HEK293 (cell line): ENCODE measurements around the gene LHFPL3.

Source experiments
- CTCF ChIA-PET: fragments of 350-600 bp; formaldehyde crosslinking; extraction: SDS; loops from one replicate; lab custom pipeline; 2021; ENCODE audit warnings: antibody characterized with exemption; lab: Yijun Ruan, JAX
- POLR2A ChIA-PET: fragments of 300-600 bp; formaldehyde crosslinking; extraction: SDS; loops from one replicate; lab custom pipeline; 2020; ENCODE audit warnings: antibody characterized with exemption, inconsistent platforms; lab: Yijun Ruan, JAX
- H3K27ac ChIP-seq: fragments of 200-500 bp; sonication (Bioruptor generic); 2 replicates; pipeline ENCODE4 v1.5.1; 2014; ENCODE audit warnings: low read depth, low read length, control low read depth, inconsistent platforms; ENCODE audit errors: extremely low read depth
- H3K36me3 ChIP-seq, 2 experiments: fragments of 200-500 bp in 1 of 2; sonication (Bioruptor generic) in 1 of 2; 1 replicate in 1 of 2; 2 replicates in 1 of 2; pipeline ENCODE4 v1.5.1; 2014 to 2017; ENCODE audit warnings: inconsistent platforms in 2 of 2, low read length in 2 of 2; ENCODE audit not compliant: control insufficient read depth in 2 of 2, insufficient read depth in 1 of 2
- H3K4me1 ChIP-seq: fragments of 200-500 bp; sonication (Bioruptor generic); 2 replicates; pipeline ENCODE4 v1.5.1; 2014; ENCODE audit warnings: mild to moderate bottlenecking, low read length, inconsistent platforms; ENCODE audit not compliant: control insufficient read depth, insufficient read depth
- H3K4me3 ChIP-seq: 2 replicates; pipeline ENCODE4 v1.5.1; 2011; ENCODE audit warnings: low read depth, mild to moderate bottlenecking, control low read depth, low read length, moderate library complexity
- H3K9me3 ChIP-seq: fragments of 200-500 bp; sonication (Bioruptor generic); 2 replicates; pipeline ENCODE4 v1.5.1; 2014; ENCODE audit warnings: low read depth, low read length, inconsistent platforms; ENCODE audit not compliant: control insufficient read depth, insufficient read depth
- HOXD13 ChIP-seq: sonication (generic); formaldehyde crosslinking; IDR thresholded peaks from 2 replicates; pipeline ENCODE4 v1.8.0; 2022; ENCODE audit warnings: missing genetic modification reagents, borderline replicate concordance
- KLF9 ChIP-seq: fragments of 450-650 bp; formaldehyde crosslinking; IDR thresholded peaks from 2 replicates; pipeline ENCODE4 v1.5.1; 2016; ENCODE audit warnings: missing biosample characterization, missing genetic modification characterization, low read depth
- OSR2 ChIP-seq: fragments of 450-650 bp; formaldehyde crosslinking; IDR thresholded peaks from 2 replicates; pipeline ENCODE4 v1.5.1; 2016; ENCODE audit warnings: missing biosample characterization, missing genetic modification characterization
- ZBTB20 ChIP-seq: fragments of 450-650 bp; formaldehyde crosslinking; IDR thresholded peaks from 2 replicates; pipeline ENCODE4 v1.5.1; 2016; ENCODE audit warnings: missing biosample characterization, missing genetic modification characterization
- ZFP37 ChIP-seq: fragments of 450-650 bp; formaldehyde crosslinking; IDR thresholded peaks from 2 replicates; pipeline ENCODE4 v1.5.1; 2016; ENCODE audit warnings: missing biosample characterization, missing genetic modification characterization
- ZNF114 ChIP-seq: fragments of 450-650 bp; formaldehyde crosslinking; IDR thresholded peaks from 2 replicates; pipeline ENCODE4 v1.5.0; 2017; ENCODE audit warnings: missing biosample characterization, missing genetic modification characterization
- ZNF16 ChIP-seq: fragments of 450-650 bp; formaldehyde crosslinking; IDR thresholded peaks from 2 replicates; pipeline ENCODE4 v1.5.1; 2016; ENCODE audit warnings: low read depth, missing biosample characterization, missing genetic modification characterization
- ZNF19 ChIP-seq: fragments of 450-650 bp; formaldehyde crosslinking; IDR thresholded peaks from 2 replicates; pipeline ENCODE4; 2016; ENCODE audit warnings: missing biosample characterization, missing genetic modification characterization, low read depth
- ZNF223 ChIP-seq: fragments of 450-650 bp; formaldehyde crosslinking; IDR thresholded peaks from 2 replicates; pipeline ENCODE4 v1.5.1; 2016; ENCODE audit warnings: missing biosample characterization, missing genetic modification characterization
- ZNF24 ChIP-seq: fragments of 450-650 bp; formaldehyde crosslinking; IDR thresholded peaks from 2 replicates; pipeline ENCODE4 v1.5.1; 2016; ENCODE audit warnings: missing biosample characterization, missing genetic modification characterization
- ZNF335 ChIP-seq: fragments of 450-650 bp; formaldehyde crosslinking; conservative IDR thresholded peaks from 2 replicates; pipeline ENCODE4 v1.5.1; 2016; ENCODE audit warnings: missing biosample characterization, missing genetic modification characterization
- ZNF350 ChIP-seq: fragments of 450-650 bp; formaldehyde crosslinking; IDR thresholded peaks from 2 replicates; pipeline ENCODE4 v1.5.0; 2017; ENCODE audit warnings: missing biosample characterization, mild to moderate bottlenecking, missing genetic modification characterization
- ZNF366 ChIP-seq: fragments of 450-650 bp; formaldehyde crosslinking; conservative IDR thresholded peaks from 2 replicates; pipeline ENCODE4 v1.5.1; 2016; ENCODE audit warnings: missing biosample characterization, missing genetic modification characterization
- ZNF416 ChIP-seq: fragments of 450-650 bp; formaldehyde crosslinking; IDR thresholded peaks from 2 replicates; pipeline ENCODE4 v1.5.1; 2016; ENCODE audit warnings: missing biosample characterization, missing genetic modification characterization
- ZNF76 ChIP-seq: fragments of 450-650 bp; formaldehyde crosslinking; IDR thresholded peaks from 2 replicates; pipeline ENCODE4; 2016; ENCODE audit warnings: low read depth, missing biosample characterization, missing genetic modification characterization, borderline replicate concordance
- ZNF785 ChIP-seq: fragments of 450-650 bp; formaldehyde crosslinking; IDR thresholded peaks from 2 replicates; pipeline ENCODE4 v1.5.1; 2016; ENCODE audit warnings: missing biosample characterization, missing genetic modification characterization
- TF ChIP-seq, protein P1 (sequence below): fragments of 450-650 bp; formaldehyde crosslinking; IDR thresholded peaks from 2 replicates; pipeline ENCODE4 v1.5.1; 2017; ENCODE audit warnings: missing biosample characterization, missing genetic modification characterization
- TF ChIP-seq, protein P2 (sequence below): fragments of 450-650 bp; formaldehyde crosslinking; IDR thresholded peaks from 2 replicates; pipeline ENCODE4 v1.5.1; 2016; ENCODE audit warnings: missing biosample characterization, missing genetic modification characterization
- TF ChIP-seq, protein P3 (sequence below): fragments of 450-650 bp; formaldehyde crosslinking; IDR thresholded peaks from 2 replicates; pipeline ENCODE4; 2016; ENCODE audit warnings: missing biosample characterization, missing genetic modification characterization
- TF ChIP-seq, protein P4 (sequence below): fragments of 450-650 bp; formaldehyde crosslinking; IDR thresholded peaks from 2 replicates; pipeline ENCODE4 v1.5.1; 2016; ENCODE audit warnings: missing biosample characterization, missing genetic modification characterization

LHFPL3 gene

DNA sequence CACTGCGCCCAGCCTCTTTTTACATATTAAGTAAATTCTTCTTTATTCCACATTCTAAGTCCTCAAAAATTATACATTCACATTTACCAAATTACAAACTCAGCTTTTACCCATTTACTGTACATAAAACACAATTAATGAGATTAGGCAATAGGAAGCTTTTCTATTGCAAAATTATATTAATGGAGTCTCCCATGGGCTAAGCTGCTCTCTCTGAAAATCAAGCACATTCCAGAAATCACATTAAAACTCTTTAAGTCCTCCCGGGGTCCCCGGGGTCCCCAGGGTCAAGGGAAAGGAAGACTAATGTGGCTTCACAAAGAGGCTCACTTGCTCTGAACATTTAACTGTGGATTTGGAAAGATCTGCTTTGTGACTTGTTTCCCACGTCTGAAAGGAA, 558.2 kb downstream of the LHFPL3 start:
- no peaks in the 10 kb centered on the region for H3K9me3 ChIP-seq
- ChIA-PET POLR2A (no interaction called here), CTCF (interaction anchor here (1.3 to 1.5 kb wide), 2 partner anchors 24 to 31 kb away, joined by 4 to 5 read pairs; no protein-coding TSS in a partner anchor)
- no peak for TF ChIP-seq KLF9
- no peak for TF ChIP-seq ZBTB20 (tag by site-specific recombination)
- TF ChIP-seq ZFP37 (tag by site-specific recombination): no peak
- TF ChIP-seq HOXD13 (CRISPR knock-in tag): no peak
- no peak for TF ChIP-seq ZNF19
- no peaks in the 10 kb centered on the region for H3K4me1 ChIP-seq
- no peaks in the 10 kb centered on the region for H3K36me3 ChIP-seq
- H3K4me3 ChIP-seq: no peak overlapping the region
- no peak overlapping the region for H3K27ac ChIP-seq

DNA sequence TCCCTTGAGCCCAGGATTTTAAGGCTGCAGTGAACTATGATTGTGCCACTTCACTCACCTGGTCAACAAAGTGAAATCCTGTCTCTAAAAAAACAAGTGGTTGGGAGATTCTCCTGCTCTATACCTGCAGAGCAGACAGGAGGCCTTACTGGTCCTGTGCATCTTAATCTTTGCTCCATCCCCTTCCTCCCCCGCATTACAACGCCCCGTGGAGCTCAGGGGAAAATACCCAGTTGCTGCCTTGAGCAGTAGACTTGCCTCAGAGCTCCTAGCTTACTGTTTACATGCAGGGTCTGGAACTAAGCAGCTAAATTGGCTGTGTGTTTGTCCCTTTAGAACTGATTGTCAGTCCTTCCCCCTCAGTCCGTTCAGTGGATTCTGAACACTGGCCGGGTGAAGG, 561.8 kb downstream of the LHFPL3 start:
- CTCF ChIA-PET: interaction anchor here (0.7 kb wide), 1 partner anchor 553 kb away, joined by 3 read pairs; no protein-coding TSS in a partner anchor
- POLR2A ChIA-PET: no interaction called here
- H3K27ac ChIP-seq: no peak overlapping the region

More for the DNA sequence above, 561.8 kb downstream of the LHFPL3 start:
- no peak overlapping the region for H3K4me3 ChIP-seq
- no peaks in the 10 kb centered on the region for H3K4me1 ChIP-seq
- TF ChIP-seq, protein P1, sequence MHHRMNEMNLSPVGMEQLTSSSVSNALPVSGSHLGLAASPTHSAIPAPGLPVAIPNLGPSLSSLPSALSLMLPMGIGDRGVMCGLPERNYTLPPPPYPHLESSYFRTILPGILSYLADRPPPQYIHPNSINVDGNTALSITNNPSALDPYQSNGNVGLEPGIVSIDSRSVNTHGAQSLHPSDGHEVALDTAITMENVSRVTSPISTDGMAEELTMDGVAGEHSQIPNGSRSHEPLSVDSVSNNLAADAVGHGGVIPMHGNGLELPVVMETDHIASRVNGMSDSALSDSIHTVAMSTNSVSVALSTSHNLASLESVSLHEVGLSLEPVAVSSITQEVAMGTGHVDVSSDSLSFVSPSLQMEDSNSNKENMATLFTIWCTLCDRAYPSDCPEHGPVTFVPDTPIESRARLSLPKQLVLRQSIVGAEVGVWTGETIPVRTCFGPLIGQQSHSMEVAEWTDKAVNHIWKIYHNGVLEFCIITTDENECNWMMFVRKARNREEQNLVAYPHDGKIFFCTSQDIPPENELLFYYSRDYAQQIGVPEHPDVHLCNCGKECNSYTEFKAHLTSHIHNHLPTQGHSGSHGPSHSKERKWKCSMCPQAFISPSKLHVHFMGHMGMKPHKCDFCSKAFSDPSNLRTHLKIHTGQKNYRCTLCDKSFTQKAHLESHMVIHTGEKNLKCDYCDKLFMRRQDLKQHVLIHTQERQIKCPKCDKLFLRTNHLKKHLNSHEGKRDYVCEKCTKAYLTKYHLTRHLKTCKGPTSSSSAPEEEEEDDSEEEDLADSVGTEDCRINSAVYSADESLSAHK: no peak
- TF ChIP-seq ZNF350 (tag by site-specific recombination) (no peak), OSR2 (no peak), ZNF24 (no peak), ZNF785 (no peak), ZNF76 (tag by site-specific recombination) (no peak), ZNF114 (no peak), ZNF335 (tag by site-specific recombination) (no peak), ZNF223 (tag by site-specific recombination) (no peak), ZNF16 (tag by site-specific recombination) (no peak), KLF9 (no peak), ZNF416 (tag by site-specific recombination) (no peak), ZNF366 (tag by site-specific recombination) (no peak)
- TF ChIP-seq, protein P2, sequence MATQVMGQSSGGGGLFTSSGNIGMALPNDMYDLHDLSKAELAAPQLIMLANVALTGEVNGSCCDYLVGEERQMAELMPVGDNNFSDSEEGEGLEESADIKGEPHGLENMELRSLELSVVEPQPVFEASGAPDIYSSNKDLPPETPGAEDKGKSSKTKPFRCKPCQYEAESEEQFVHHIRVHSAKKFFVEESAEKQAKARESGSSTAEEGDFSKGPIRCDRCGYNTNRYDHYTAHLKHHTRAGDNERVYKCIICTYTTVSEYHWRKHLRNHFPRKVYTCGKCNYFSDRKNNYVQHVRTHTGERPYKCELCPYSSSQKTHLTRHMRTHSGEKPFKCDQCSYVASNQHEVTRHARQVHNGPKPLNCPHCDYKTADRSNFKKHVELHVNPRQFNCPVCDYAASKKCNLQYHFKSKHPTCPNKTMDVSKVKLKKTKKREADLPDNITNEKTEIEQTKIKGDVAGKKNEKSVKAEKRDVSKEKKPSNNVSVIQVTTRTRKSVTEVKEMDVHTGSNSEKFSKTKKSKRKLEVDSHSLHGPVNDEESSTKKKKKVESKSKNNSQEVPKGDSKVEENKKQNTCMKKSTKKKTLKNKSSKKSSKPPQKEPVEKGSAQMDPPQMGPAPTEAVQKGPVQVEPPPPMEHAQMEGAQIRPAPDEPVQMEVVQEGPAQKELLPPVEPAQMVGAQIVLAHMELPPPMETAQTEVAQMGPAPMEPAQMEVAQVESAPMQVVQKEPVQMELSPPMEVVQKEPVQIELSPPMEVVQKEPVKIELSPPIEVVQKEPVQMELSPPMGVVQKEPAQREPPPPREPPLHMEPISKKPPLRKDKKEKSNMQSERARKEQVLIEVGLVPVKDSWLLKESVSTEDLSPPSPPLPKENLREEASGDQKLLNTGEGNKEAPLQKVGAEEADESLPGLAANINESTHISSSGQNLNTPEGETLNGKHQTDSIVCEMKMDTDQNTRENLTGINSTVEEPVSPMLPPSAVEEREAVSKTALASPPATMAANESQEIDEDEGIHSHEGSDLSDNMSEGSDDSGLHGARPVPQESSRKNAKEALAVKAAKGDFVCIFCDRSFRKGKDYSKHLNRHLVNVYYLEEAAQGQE (tag by site-specific recombination): no peak
- TF ChIP-seq, protein P3, sequence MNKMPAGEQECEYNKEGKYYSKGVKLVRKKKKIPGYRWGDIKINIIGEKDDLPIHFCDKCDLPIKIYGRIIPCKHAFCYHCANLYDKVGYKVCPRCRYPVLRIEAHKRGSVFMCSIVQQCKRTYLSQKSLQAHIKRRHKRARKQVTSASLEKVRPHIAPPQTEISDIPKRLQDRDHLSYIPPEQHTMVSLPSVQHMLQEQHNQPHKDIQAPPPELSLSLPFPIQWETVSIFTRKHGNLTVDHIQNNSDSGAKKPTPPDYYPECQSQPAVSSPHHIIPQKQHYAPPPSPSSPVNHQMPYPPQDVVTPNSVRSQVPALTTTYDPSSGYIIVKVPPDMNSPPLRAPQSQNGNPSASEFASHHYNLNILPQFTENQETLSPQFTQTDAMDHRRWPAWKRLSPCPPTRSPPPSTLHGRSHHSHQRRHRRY: no peak
- TF ChIP-seq, protein P4, sequence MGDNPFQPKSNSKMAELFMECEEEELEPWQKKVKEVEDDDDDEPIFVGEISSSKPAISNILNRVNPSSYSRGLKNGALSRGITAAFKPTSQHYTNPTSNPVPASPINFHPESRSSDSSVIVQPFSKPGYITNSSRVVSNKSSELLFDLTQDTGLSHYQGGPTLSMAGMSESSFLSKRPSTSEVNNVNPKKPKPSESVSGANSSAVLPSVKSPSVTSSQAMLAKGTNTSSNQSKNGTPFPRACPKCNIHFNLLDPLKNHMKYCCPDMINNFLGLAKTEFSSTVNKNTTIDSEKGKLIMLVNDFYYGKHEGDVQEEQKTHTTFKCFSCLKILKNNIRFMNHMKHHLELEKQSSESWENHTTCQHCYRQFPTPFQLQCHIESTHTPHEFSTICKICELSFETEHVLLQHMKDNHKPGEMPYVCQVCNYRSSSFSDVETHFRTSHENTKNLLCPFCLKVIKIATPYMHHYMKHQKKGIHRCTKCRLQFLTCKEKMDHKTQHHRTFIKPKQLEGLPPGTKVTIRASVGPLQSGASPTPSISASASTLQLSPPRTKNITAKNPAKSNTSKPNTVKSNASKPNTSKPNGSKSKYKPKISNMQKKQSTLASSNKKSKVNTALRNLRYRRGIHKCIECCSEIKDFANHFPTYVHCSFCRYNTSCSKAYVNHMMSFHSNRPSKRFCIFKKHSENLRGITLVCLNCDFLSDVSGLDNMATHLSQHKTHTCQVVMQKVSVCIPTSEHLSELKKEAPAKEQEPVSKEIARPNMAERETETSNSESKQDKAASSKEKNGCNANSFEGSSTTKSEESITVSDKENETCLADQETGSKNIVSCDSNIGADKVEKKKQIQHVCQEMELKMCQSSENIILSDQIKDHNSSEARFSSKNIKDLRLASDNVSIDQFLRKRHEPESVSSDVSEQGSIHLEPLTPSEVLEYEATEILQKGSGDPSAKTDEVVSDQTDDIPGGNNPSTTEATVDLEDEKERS: no peak
- H3K36me3 ChIP-seq: no peaks in the 10 kb centered on the region
- no peaks in the 10 kb centered on the region for H3K9me3 ChIP-seq
